ENCODE results near the gene PER2.

Gene PER2

GRCh38 chr2:238257786-238258700 is 30.4 kb downstream of the PER2 start:
- TF ChIP-seq GABPA (IDR thresholded peaks at IDR 0.05; ENCODE audit: low read depth), result no peak
- H3K27ac ChIP-seq (replicated peaks), result no peak overlapping the region
- no peak overlapping the region for H3K4me3 ChIP-seq (replicated peaks; ENCODE audit: insufficient read depth, low read length)
- H3K27me3 ChIP-seq (ENCODE audit: insufficient read depth, poor library complexity, severe bottlenecking), result no peaks in the 10 kb centered on the region
- no peak for DNase-seq (ENCODE audit: low read depth in 1 of 2, low spot score in 1 of 2)

- Histone ChIP-seq H3K27ac (replicated peaks) (no peak overlapping the region), H3K27me3 (ENCODE audit: insufficient read depth, poor library complexity, severe bottlenecking) (no peaks in the 10 kb centered on the region), H3K4me3 (replicated peaks; ENCODE audit: insufficient read depth, low read length) (no peak overlapping the region)
- TF ChIP-seq CTCF (IDR thresholded peaks at IDR 0.05; ENCODE audit: insufficient read depth, low read length), result peak; percentile 88
- no peak for TF ChIP-seq GABPA (IDR thresholded peaks at IDR 0.05; ENCODE audit: low read depth)
- DNase-seq (ENCODE audit: low read depth in 1 of 2, low spot score in 1 of 2), result peak; percentile 70 to 87
These were observed 31.8 kb downstream of the PER2 start for GRCh38 chr2:238256594-238257104.

GRCh38 chr2:238256111-238256510 is 32.3 kb downstream of the PER2 start:
- no peak for TF ChIP-seq GABPA (IDR thresholded peaks at IDR 0.05; ENCODE audit: low read depth)
- H3K4me3 ChIP-seq (replicated peaks; ENCODE audit: insufficient read depth, low read length), result no peak overlapping the region
- no peak overlapping the region for H3K27ac ChIP-seq (replicated peaks)
- no peaks in the 10 kb centered on the region for H3K27me3 ChIP-seq (ENCODE audit: insufficient read depth, poor library complexity, severe bottlenecking)
- DNase-seq (ENCODE audit: low read depth in 1 of 2, low spot score in 1 of 2), result no peak

GRCh38 chr2:238255636-238256035 is 32.8 kb downstream of the PER2 start:
- Histone ChIP-seq H3K27ac (replicated peaks) (no peak overlapping the region), H3K4me3 (replicated peaks; ENCODE audit: insufficient read depth, low read length) (no peak overlapping the region), H3K27me3 (ENCODE audit: insufficient read depth, poor library complexity, severe bottlenecking) (no peaks in the 10 kb centered on the region)
- DNase-seq (ENCODE audit: low read depth in 1 of 2, low spot score in 1 of 2), result no peak
- TF ChIP-seq REST (IDR thresholded peaks at IDR 0.05; ENCODE audit: insufficient replicate concordance, low read depth) (no peak), CTCF (IDR thresholded peaks at IDR 0.05; ENCODE audit: insufficient read depth, low read length) (no peak), POLR2AphosphoS5 (IDR thresholded peaks at IDR 0.05; ENCODE audit: low read depth) (no peak), GABPA (IDR thresholded peaks at IDR 0.05; ENCODE audit: low read depth) (no peak), SPI1 (IDR thresholded peaks at IDR 0.05; ENCODE audit: borderline replicate concordance, low read depth) (no peak)

- H3K27ac ChIP-seq (replicated peaks), result no peak overlapping the region
- no peak for DNase-seq (ENCODE audit: low read depth in 1 of 2, low spot score in 1 of 2)
- no peaks in the 10 kb centered on the region for H3K27me3 ChIP-seq (ENCODE audit: insufficient read depth, poor library complexity, severe bottlenecking)
- H3K4me3 ChIP-seq (replicated peaks; ENCODE audit: insufficient read depth, low read length), result no peak overlapping the region
- TF ChIP-seq GABPA (IDR thresholded peaks at IDR 0.05; ENCODE audit: low read depth), result no peak
- TF ChIP-seq REST (IDR thresholded peaks at IDR 0.05; ENCODE audit: insufficient replicate concordance, low read depth), result no peak
- no peak for TF ChIP-seq POLR2AphosphoS5 (IDR thresholded peaks at IDR 0.05; ENCODE audit: low read depth)
- no peak for TF ChIP-seq CTCF (IDR thresholded peaks at IDR 0.05; ENCODE audit: insufficient read depth, low read length)
- TF ChIP-seq SPI1 (IDR thresholded peaks at IDR 0.05; ENCODE audit: borderline replicate concordance, low read depth), result no peak
These were observed 33.3 kb downstream of the PER2 start for GRCh38 chr2:238255151-238255551.

Data from HL-60 (cell line).